B cell (primary cell): ENCODE measurements around the gene SMIM41. TPM values are rescaled to one million over a fixed set of nuclear protein-coding genes. Genes with fewer than 3 reads are reported as not detected.

Experiments
- ATAC-seq: fragments of 200-7000 bp; cut with Tn5 transposase; one replicate; pipeline ENCODE4 v1.10.0; 2021; ENCODE audit warnings: low read depth, mild to moderate bottlenecking, moderate number of reproducible peaks, moderate library complexity
- CTCF ChIA-PET: fragments of 350-600 bp; sonication (Branson Sonifier 250); formaldehyde crosslinking; loops from one replicate; lab custom pipeline; 2021; ENCODE audit warnings: antibody characterized with exemption, inconsistent platforms; lab: Charles Lee
- POLR2A ChIA-PET: fragments of 350-600 bp; sonication (Branson Sonifier 250); formaldehyde crosslinking; loops from one replicate; lab custom pipeline; 2021; ENCODE audit warnings: antibody characterized with exemption; lab: Charles Lee
- DNase-seq: peaks from one replicate; pipeline ENCODE4 v3.0.0; 2013
- H2AFZ ChIP-seq: 2 replicates; pipeline ENCODE4 v1.6.1; 2012; ENCODE audit warnings: mild to moderate bottlenecking, low read depth, low read length; ENCODE audit not compliant: insufficient read depth, poor library complexity, severe bottlenecking
- H3K27ac ChIP-seq, 2 donors: 1 replicate in 1 of 2; 2 replicates in 1 of 2; pipeline ENCODE4 v1.5.1; 2012 to 2013; ENCODE audit warnings: low read length in 2 of 2, mild to moderate bottlenecking in 2 of 2, moderate library complexity in 1 of 2
- H3K27me3 ChIP-seq, 4 experiments: fragments of 200-600 bp in 1 of 4; sonication (generic) in 1 of 4; replicated peaks in 1 of 4; 1 replicate in 2 of 4; 2 replicates in 2 of 4; pipeline versions ENCODE4 v1.6.1 to v1.7.0; 2013 to 2016; ENCODE audit warnings: low read length in 3 of 4, mild to moderate bottlenecking in 2 of 4, mixed read lengths in 1 of 4, moderate library complexity in 1 of 4; ENCODE audit not compliant: insufficient read depth in 4 of 4, control insufficient read depth in 3 of 4; ENCODE audit errors: control extremely low read depth in 1 of 4
- H3K36me3 ChIP-seq, 2 experiments: replicated peaks in 1 of 2; 1 replicate in 1 of 2; 2 replicates in 1 of 2; pipeline versions ENCODE4 v1.6.1 to v1.7.1; 2013; ENCODE audit warnings: low read length in 1 of 2; ENCODE audit not compliant: insufficient read depth in 2 of 2, control insufficient read depth in 1 of 2; ENCODE audit errors: control extremely low read depth in 1 of 2, extremely low read depth in 1 of 2
- H3K4me1 ChIP-seq, 2 donors: fragments of 200-600 bp in 1 of 2; sonication (generic) in 1 of 2; 1 replicate in 1 of 2; 2 replicates in 1 of 2; pipeline versions ENCODE4 v1.5.1 to v1.6.1; 2013 to 2017; ENCODE audit warnings: low read length in 2 of 2; ENCODE audit not compliant: control insufficient read depth in 2 of 2, insufficient read depth in 2 of 2
- H3K4me2 ChIP-seq: replicated peaks from 2 replicates; pipeline ENCODE3; 2012; ENCODE audit warnings: mild to moderate bottlenecking, low read depth, low read length; ENCODE audit not compliant: poor library complexity, severe bottlenecking
- H3K4me3 ChIP-seq, 5 experiments: fragments of 200-600 bp in 1 of 5; sonication (generic) in 1 of 5; 1 replicate in 3 of 5; 2 replicates in 2 of 5; pipeline versions ENCODE4 v1.5.1 to v1.7.0; 2011 to 2016; ENCODE audit warnings: low read length in 4 of 5, mild to moderate bottlenecking in 4 of 5, low read depth in 2 of 5, control low read depth in 1 of 5, moderate library complexity in 1 of 5; ENCODE audit not compliant: insufficient read depth in 1 of 5; ENCODE audit errors: control extremely low read depth in 1 of 5, extremely low read depth in 1 of 5
- H3K79me2 ChIP-seq: fragments of 200-600 bp; sonication (generic); one replicate; pipeline ENCODE4 v1.6.0; 2016; ENCODE audit warnings: low read length; ENCODE audit not compliant: control insufficient read depth, insufficient read depth
- H3K9ac ChIP-seq: fragments of 200-600 bp; sonication (generic); 2 replicates; pipeline ENCODE4 v1.6.1; 2017; ENCODE audit warnings: mild to moderate bottlenecking, low read length, moderate library complexity
- H3K9me3 ChIP-seq, 3 donors: one replicate each; pipeline versions ENCODE4 v1.6.1 to v1.7.1; 2013; ENCODE audit warnings: low read length in 2 of 3; ENCODE audit not compliant: control insufficient read depth in 2 of 3, insufficient read depth in 1 of 3; ENCODE audit errors: control extremely low read depth in 1 of 3
- H4K20me1 ChIP-seq: 2 replicates; pipeline ENCODE4 v1.6.0; 2012; ENCODE audit warnings: mild to moderate bottlenecking, low read length; ENCODE audit not compliant: insufficient read depth, control insufficient read depth, poor library complexity, severe bottlenecking
- H3K27ac Mint-ChIP-seq: one replicate; pipeline ENCODE4 v1.8.0; 2021; ENCODE audit warnings: mixed read lengths
- H3K27me3 Mint-ChIP-seq: one replicate; pipeline ENCODE4 v1.8.0; 2021; ENCODE audit warnings: mixed read lengths
- H3K4me1 Mint-ChIP-seq: one replicate; pipeline ENCODE4 v1.8.0; 2021; ENCODE audit warnings: mixed read lengths
- H3K4me3 Mint-ChIP-seq: one replicate; pipeline ENCODE4 v1.8.0; 2021; ENCODE audit warnings: mixed read lengths
- H3K9me3 Mint-ChIP-seq: one replicate; pipeline ENCODE4 v1.8.0; 2022; ENCODE audit warnings: mixed read lengths; ENCODE audit not compliant: insufficient read depth
- EZH2 ChIP-seq: IDR thresholded peaks from 2 replicates; pipeline ENCODE4 v1.6.1; 2012; ENCODE audit warnings: borderline replicate concordance, low read depth, mild to moderate bottlenecking, moderate library complexity, low read length; ENCODE audit not compliant: insufficient read depth, poor library complexity, severe bottlenecking
- WGBS: methylation state at CpG from one replicate; pipeline ENCODE4 v1.1.5; 2013; ENCODE audit warnings: missing lambda C conversion rate; ENCODE audit not compliant: insufficient coverage; 5-methylcytosine and 5-hydroxymethylcytosine counted together
- intact Hi-C: fragments of 100-400 bp; cut with micrococcal nuclease; formaldehyde crosslinking; loops from one replicate; pipeline ENCODE4 v1.10.0; 2022
- polyA plus RNA-seq: library from polyadenylated mRNA; depleted of rRNA; stranded (reverse); fragments of >200 nt; gene quantifications from 2 replicates; pipeline ENCODE4 v1.2.3, GENCODE V29; 2012
- total RNA-seq, 2 donors: library from RNA; stranded (reverse); fragments of 120-200 nt in 1 of 2; gene quantifications; 1 replicate in 1 of 2; 2 replicates in 1 of 2; pipeline versions ENCODE4 v1.2.3 to v1.2.4, GENCODE V29; 2013 to 2022
- TF ChIP-seq, protein P1 (sequence below): fragments of 200-600 bp; IDR thresholded peaks from one replicate; pipeline ENCODE4 v1.8.0; 2022; ENCODE audit warnings: antibody characterized with exemption, mild to moderate bottlenecking

Gene SMIM41
- total and polyA plus RNA-seq, 2 donors (not counting 1 experiment from before 2014, with no cell fraction given): 0.12 TPM; not detected in 1

DNA sequence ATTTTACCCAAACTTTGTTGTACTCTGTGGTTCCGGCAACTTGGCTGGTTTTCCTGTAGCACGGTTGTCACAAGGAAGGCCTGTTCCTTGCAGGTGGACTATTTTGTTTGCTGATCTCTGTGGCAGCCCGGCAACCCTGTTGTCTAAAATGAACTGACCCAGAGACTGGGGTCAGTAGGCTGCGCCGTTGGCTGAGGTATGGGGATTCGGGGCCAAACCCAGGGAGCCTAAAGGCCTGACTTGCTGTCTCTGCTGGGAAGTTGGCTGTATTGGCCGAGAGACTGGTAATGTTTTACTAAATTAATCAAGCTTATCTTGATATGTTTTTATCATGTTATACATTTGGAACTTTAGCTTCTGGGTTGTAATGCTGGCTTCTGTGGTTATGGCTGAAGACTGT is 13.8 kb downstream of the SMIM41 start:
- Histone ChIP-seq H3K27ac (no peak overlapping the region), H3K27me3 (peaks cover 0 to 18% (median 4%) of the 10 kb centered on the region in 4 experiments), H4K20me1 (no peaks in the 10 kb centered on the region), H3K9me3 (no peaks in the 10 kb centered on the region), H3K9ac (no peak overlapping the region), H3K4me2 (no peak overlapping the region), H3K36me3 (no peaks in the 10 kb centered on the region), H3K4me1 (peaks cover 5 to 6% of the 10 kb centered on the region in 2 donors), H3K79me2 (no peaks in the 10 kb centered on the region), H2AFZ (no peak overlapping the region), H3K4me3 (no peak overlapping the region)
- Mint-ChIP-seq H3K27me3 (peaks cover 51% of the 10 kb centered on the region), H3K4me3 (no peak overlapping the region), H3K4me1 (peaks cover 7% of the 10 kb centered on the region), H3K9me3 (no peaks in the 10 kb centered on the region), H3K27ac (no peak overlapping the region)
- DNase-seq: no peak
- WGBS: 79% methylated on average over 6 of the region's 7 CpGs
- POLR2A ChIA-PET: interaction anchor here (0.6 to 0.9 kb wide), 3 partner anchors 8 to 68 kb away, joined by 3 to 4 read pairs (median 3); no protein-coding TSS in a partner anchor
- CTCF ChIA-PET: interaction anchor here (1.5 to 2.3 kb wide), 3 partner anchors 9 to 67 kb away, joined by 5 to 15 read pairs (median 8); no protein-coding TSS in a partner anchor
- TF ChIP-seq, protein P1, sequence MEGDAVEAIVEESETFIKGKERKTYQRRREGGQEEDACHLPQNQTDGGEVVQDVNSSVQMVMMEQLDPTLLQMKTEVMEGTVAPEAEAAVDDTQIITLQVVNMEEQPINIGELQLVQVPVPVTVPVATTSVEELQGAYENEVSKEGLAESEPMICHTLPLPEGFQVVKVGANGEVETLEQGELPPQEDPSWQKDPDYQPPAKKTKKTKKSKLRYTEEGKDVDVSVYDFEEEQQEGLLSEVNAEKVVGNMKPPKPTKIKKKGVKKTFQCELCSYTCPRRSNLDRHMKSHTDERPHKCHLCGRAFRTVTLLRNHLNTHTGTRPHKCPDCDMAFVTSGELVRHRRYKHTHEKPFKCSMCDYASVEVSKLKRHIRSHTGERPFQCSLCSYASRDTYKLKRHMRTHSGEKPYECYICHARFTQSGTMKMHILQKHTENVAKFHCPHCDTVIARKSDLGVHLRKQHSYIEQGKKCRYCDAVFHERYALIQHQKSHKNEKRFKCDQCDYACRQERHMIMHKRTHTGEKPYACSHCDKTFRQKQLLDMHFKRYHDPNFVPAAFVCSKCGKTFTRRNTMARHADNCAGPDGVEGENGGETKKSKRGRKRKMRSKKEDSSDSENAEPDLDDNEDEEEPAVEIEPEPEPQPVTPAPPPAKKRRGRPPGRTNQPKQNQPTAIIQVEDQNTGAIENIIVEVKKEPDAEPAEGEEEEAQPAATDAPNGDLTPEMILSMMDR: no peak
- intact Hi-C loops: no loop called here
- ATAC-seq: no peak

DNA sequence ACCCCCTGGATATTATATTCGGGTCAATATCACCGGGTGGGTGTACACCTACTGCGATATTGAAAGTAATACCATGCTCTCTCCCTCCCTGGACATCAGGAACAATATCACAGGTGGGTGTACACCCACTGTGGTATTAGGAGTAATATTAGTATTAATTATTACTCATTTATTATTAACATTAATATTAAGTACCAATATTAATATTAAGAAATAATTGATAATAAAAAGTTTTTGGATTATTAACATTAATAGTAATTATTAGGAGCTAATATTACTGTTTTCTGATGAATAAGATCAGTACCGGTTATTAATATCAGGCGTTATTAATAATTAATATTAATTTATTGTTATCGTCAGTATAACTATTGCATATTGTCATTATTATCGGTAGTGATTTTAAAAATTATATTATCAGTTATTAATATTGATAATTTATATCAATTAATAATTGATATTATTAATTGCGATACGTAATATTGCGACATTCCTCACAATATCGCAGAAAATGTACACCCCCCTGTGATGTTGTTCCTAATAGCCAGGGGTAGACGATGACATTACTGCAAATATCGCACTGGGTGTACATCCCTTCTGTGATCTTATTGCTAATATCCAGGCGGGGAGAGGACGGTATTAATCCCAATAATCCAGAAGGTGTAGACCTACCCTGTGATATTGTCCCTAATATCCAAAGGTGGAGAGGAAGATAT is 17.0 kb downstream of the SMIM41 start:
- Histone ChIP-seq H3K4me2 (no peak overlapping the region), H3K9ac (no peak overlapping the region), H3K4me1 (no peaks in the 10 kb centered on the region), H3K79me2 (no peaks in the 10 kb centered on the region), H3K36me3 (no peaks in the 10 kb centered on the region), H3K27ac (no peak overlapping the region), H2AFZ (no peak overlapping the region), H4K20me1 (no peaks in the 10 kb centered on the region), H3K9me3 (no peaks in the 10 kb centered on the region), H3K4me3 (no peak overlapping the region), H3K27me3 (peaks cover 0 to 11% (median 4%) of the 10 kb centered on the region in 4 experiments)
- ChIA-PET POLR2A (no interaction called here), CTCF (interaction anchor here (1.0 kb wide), 1 partner anchor 71 kb away, joined by 4 read pairs; no protein-coding TSS in a partner anchor)
- DNase-seq (no peak), ATAC-seq (no peak)
- 90% methylated on average over 2 of the region's 15 CpGs for WGBS
- TF ChIP-seq, protein P1: no peak
- no peak for TF ChIP-seq EZH2
- H3K4me3 Mint-ChIP-seq: no peak overlapping the region
- intact Hi-C loops: no loop called here
- H3K4me1 Mint-ChIP-seq: no peaks in the 10 kb centered on the region
- no peak overlapping the region for H3K27ac Mint-ChIP-seq
- peaks cover 46% of the 10 kb centered on the region for H3K27me3 Mint-ChIP-seq
- no peaks in the 10 kb centered on the region for H3K9me3 Mint-ChIP-seq
